KMS-11 (cell line): ENCODE results near the gene INVS.

Source experiments
- H2AFZ ChIP-seq: fragments of 200-600 bp; sonication (generic); 2 replicates; pipeline ENCODE4 v1.6.1; 2016; ENCODE audit warnings: antibody characterized with exemption, mixed run types, low read depth
- H3K27ac ChIP-seq: fragments of 200-600 bp; sonication (generic); 2 replicates; pipeline ENCODE4 v1.6.1; 2016; ENCODE audit warnings: mild to moderate bottlenecking, mixed run types
- H3K27me3 ChIP-seq: fragments of 200-600 bp; sonication (generic); 2 replicates; pipeline ENCODE4 v1.6.1; 2017; ENCODE audit warnings: mild to moderate bottlenecking, low read depth, mixed run types, moderate library complexity; ENCODE audit not compliant: insufficient read depth
- H3K36me3 ChIP-seq: fragments of 200-600 bp; sonication (generic); 2 replicates; pipeline ENCODE4 v1.6.1; 2017; ENCODE audit warnings: mild to moderate bottlenecking, mixed run types; ENCODE audit not compliant: insufficient read depth
- H3K4me1 ChIP-seq: fragments of 200-600 bp; sonication (generic); 2 replicates; pipeline ENCODE4 v1.6.1; 2016; ENCODE audit warnings: mild to moderate bottlenecking, low read depth, mixed run types; ENCODE audit not compliant: poor library complexity, severe bottlenecking
- H3K4me2 ChIP-seq: fragments of 200-600 bp; sonication (generic); 2 replicates; pipeline ENCODE4 v1.7.0; 2016; ENCODE audit warnings: mild to moderate bottlenecking, mixed run types
- H3K4me3 ChIP-seq: fragments of 200-600 bp; sonication (generic); IDR thresholded peaks from 2 replicates; pipeline ENCODE4 v1.6.1; 2017; ENCODE audit warnings: low read depth, low read length, mixed read lengths; ENCODE audit not compliant: insufficient read depth
- H3K79me2 ChIP-seq: fragments of 200-600 bp; sonication (generic); 2 replicates; pipeline ENCODE4 v1.6.1; 2016; ENCODE audit warnings: low read depth, mixed run types; ENCODE audit not compliant: insufficient read depth
- H3K9ac ChIP-seq: fragments of 200-600 bp; sonication (generic); 2 replicates; pipeline ENCODE4 v1.6.1; 2016; ENCODE audit warnings: mild to moderate bottlenecking, mixed run types
- H4K20me1 ChIP-seq: fragments of 200-600 bp; sonication (generic); 2 replicates; pipeline ENCODE4 v1.6.1; 2016; ENCODE audit warnings: mild to moderate bottlenecking, mixed run types; ENCODE audit not compliant: insufficient read depth
- TF ChIP-seq, protein P1 (sequence below): fragments of 200-600 bp; sonication (generic); conservative IDR thresholded peaks from 2 replicates; pipeline ENCODE4 v1.6.1; 2017; ENCODE audit warnings: low read depth, mild to moderate bottlenecking, antibody characterized with exemption, low read length, moderate library complexity, mixed read lengths

INVS gene

DNA sequence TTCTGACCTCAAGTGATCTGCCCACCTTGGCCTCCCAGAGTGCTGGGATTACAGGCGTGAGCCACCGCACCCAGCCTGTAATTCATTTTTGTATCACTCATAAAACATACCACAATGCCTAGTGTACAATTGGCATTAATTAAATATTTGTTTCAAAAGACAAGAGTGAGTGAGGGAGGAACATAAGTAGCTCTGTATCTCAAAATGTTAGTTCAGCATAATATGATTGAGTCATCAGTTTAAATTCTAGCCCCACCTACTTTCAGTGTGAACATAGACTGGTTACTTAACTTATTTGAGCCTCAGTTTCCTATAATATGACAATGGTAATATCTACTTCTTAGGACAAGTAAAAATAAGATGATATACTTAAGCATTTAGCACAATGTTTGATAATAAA, 26.9 kb downstream of the INVS start:
- Histone ChIP-seq H3K27me3 (no peaks in the 10 kb centered on the region), H4K20me1 (no peaks in the 10 kb centered on the region), H2AFZ (no peak overlapping the region), H3K4me3 (no peak overlapping the region), H3K4me1 (no peaks in the 10 kb centered on the region), H3K79me2 (no peaks in the 10 kb centered on the region), H3K36me3 (no peaks in the 10 kb centered on the region), H3K27ac (no peak overlapping the region), H3K9ac (no peak overlapping the region), H3K4me2 (no peak overlapping the region)
- TF ChIP-seq, protein P1, sequence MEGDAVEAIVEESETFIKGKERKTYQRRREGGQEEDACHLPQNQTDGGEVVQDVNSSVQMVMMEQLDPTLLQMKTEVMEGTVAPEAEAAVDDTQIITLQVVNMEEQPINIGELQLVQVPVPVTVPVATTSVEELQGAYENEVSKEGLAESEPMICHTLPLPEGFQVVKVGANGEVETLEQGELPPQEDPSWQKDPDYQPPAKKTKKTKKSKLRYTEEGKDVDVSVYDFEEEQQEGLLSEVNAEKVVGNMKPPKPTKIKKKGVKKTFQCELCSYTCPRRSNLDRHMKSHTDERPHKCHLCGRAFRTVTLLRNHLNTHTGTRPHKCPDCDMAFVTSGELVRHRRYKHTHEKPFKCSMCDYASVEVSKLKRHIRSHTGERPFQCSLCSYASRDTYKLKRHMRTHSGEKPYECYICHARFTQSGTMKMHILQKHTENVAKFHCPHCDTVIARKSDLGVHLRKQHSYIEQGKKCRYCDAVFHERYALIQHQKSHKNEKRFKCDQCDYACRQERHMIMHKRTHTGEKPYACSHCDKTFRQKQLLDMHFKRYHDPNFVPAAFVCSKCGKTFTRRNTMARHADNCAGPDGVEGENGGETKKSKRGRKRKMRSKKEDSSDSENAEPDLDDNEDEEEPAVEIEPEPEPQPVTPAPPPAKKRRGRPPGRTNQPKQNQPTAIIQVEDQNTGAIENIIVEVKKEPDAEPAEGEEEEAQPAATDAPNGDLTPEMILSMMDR = no peak

DNA sequence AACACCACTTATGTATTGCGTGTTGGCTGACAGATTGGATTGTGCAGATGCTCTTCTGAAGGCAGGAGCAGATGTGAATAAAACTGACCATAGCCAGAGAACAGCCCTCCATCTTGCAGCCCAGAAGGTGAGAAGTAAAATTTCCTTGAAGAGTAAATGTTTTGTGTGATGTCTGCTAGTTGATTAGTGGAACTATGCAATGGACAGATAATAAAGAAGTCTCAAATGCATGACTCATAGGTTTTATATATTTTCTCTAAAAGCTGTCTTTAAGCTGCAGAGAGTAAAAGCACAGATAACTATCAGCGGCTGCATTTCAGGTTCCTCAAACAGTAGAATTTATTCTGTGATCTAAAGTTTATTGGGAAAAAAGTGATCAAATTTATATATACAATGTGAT, 27.4 kb downstream of the INVS start:
- H3K79me2 ChIP-seq = no peaks in the 10 kb centered on the region
- H2AFZ ChIP-seq = no peak overlapping the region
- H4K20me1 ChIP-seq = no peaks in the 10 kb centered on the region
- H3K4me1 ChIP-seq = no peaks in the 10 kb centered on the region
- H3K36me3 ChIP-seq = no peaks in the 10 kb centered on the region
- no peak overlapping the region for H3K4me3 ChIP-seq
- TF ChIP-seq, protein P1 = no peak
- no peak overlapping the region for H3K4me2 ChIP-seq
- no peak overlapping the region for H3K27ac ChIP-seq
- H3K9ac ChIP-seq = no peak overlapping the region
- H3K27me3 ChIP-seq = no peaks in the 10 kb centered on the region

DNA sequence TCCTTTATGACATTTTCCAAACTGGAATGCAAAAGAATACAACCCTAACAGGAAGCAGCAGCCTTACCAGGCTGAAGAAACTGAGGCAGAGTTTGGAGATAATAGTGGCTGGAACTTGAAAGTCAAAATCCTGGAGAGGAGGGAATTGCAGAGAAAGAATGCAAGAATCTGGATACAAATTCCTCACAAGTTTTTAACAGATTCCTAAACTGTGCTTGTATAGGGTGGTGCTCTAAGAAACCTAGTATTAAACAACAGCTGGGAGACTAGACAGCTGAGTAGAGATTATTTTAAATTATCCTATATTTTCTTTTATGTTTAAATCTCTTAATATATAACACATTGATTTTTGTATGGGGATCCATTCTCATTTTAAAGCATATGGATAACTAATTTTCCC, 30.7 kb downstream of the INVS start:
- H3K27ac ChIP-seq = no peak overlapping the region
- no peaks in the 10 kb centered on the region for H3K79me2 ChIP-seq
- H3K4me1 ChIP-seq = no peaks in the 10 kb centered on the region
- no peaks in the 10 kb centered on the region for H3K27me3 ChIP-seq
- no peak overlapping the region for H3K4me3 ChIP-seq
- TF ChIP-seq, protein P1 = no peak
- H3K36me3 ChIP-seq = no peaks in the 10 kb centered on the region
- H2AFZ ChIP-seq = no peak overlapping the region
- no peak overlapping the region for H3K4me2 ChIP-seq
- H3K9ac ChIP-seq = no peak overlapping the region
- no peaks in the 10 kb centered on the region for H4K20me1 ChIP-seq

DNA sequence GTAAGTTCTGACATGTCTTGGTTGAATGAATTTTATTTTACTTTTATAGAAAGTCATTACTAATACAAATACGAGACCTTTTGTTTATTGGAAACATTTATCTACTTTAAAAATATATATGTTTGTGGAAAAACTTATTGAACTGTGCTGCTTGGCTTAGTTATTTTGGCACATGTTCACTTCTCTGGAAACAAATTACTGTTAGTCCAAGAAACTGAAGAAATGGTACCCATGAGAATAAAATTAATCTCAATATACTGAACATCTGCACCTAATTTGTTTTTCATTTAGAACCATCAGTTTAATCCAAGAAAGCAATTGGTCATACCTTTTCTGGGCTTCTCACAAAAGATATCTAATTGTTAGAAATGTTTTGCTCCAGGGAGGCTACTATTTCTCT, 32.2 kb downstream of the INVS start:
- H3K27me3 ChIP-seq = no peaks in the 10 kb centered on the region
- no peaks in the 10 kb centered on the region for H3K36me3 ChIP-seq
- H3K9ac ChIP-seq = no peak overlapping the region
- H3K79me2 ChIP-seq = no peaks in the 10 kb centered on the region
- H3K4me1 ChIP-seq = no peaks in the 10 kb centered on the region
- H2AFZ ChIP-seq = no peak overlapping the region
- no peak overlapping the region for H3K4me2 ChIP-seq
- H3K27ac ChIP-seq = no peak overlapping the region
- no peaks in the 10 kb centered on the region for H4K20me1 ChIP-seq
- H3K4me3 ChIP-seq = no peak overlapping the region
- TF ChIP-seq, protein P1 = no peak
